ENCODE data around the gene NPAS4.
"Not testable (repeated sequence)": the region's sequence is repeated elsewhere in the genome, so short reads cannot be mapped to it uniquely, and the experiment has no call there.

NPAS4 gene

DNA sequence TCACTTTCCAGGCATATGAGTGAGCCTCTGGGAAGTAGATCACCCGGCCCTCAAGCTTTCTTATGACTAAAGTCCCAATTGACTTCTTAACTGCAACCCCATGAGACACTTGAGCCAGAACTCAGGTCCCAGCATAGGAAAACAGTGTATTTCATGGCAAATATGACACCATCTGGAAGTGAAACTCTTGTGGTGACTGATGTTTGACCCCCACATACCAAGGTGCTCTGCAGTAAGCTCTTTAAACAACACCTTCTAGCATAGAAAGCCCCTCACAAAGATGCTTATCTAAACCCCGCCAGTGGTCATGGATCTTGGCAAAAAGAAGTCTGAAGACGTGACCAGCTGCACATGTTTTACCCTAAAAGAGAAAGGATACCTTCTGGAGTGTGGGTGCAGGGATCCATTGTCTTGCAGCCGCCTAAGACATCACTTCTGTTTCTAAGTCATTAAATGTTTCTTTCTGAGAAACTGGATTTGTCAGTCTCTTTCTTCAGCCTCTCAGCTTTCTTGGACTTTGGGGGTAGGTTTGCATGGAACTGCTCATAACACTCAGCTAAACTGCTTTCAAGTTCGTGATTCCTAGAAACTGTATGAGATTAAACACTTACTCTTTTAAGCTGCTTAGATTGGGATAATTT, 38.4 kb downstream of the NPAS4 start:
- no peak for DNase-seq

DNA sequence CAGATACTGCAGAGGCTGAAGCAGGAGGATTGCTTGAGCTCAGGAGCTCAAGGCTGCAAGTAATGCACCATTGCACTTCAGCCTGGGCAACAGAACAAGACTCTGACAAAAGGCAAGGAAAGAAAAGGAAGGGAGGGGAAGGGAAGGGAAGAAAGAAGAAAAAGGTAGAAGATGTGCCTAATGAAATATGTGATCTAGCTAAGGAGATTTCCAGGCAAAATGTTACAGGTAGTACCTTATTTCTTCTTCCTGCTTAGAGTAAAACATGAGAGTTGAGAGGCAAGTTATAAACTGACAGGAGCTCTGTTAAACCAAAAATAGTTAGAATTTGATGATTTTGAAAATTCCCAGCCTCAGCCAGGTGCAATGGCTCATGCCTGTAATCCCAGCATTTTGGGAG, 41.2 kb downstream of the NPAS4 start:
- DNase-seq = no peak

DNA sequence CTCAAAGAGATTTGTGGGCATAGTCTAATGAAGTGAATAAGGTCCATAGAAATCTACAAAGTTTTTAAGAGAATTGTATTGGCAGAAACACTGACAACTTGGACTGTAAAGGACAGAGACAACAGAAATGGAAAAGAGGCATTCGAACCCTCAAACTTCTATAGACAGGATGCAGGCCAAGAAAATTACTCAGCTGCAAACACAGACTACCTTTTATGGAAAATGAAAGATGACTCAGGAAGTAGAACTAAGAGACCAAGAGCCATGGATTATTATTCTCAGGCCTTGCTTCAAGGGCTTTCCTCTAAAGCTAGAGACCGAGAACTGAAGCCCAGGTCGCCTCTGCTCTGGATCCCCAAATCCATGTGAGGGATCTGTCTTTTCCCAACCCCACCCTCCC, 42.1 kb downstream of the NPAS4 start:
- no peak for DNase-seq

DNA sequence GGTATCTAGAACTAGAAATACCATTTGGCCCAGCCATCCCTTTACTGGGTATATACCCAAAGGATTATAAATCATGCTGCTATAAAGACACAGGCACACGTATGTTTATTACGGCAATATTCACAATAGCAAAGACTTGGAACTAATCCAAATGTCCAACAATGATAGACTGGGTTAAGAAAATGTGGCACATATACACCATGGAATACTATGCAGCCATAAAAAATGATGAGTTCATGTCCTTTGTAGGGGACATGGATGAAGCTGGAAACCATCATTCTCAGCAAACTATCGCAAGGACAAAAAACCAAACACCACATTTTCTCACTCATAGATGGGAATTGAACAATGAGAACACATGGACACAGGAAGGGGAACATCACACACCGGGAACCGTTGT, 43.3 kb downstream of the NPAS4 start:
- DNase-seq = not testable (repeated sequence)

DNA sequence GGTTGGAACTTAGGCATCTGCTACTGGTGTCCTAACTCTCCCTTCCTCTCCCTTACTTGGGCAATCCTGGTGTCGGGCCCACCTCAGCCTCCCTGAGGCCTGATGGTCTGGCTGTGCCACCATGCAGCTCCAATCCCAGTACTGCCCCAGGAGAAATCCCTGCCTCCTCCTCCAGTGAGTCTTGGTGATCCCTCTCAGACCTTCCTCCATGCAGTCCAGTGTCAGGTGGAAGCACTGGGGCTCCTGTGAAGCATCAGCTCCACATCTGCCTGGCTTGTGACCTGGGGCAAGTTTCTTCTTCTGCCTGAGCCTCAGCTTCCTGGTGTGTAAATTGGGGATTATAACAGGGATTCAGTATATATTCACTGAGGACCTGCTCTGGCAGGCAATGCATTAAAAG, 44.1 kb downstream of the NPAS4 start:
- no peak for DNase-seq

DNA sequence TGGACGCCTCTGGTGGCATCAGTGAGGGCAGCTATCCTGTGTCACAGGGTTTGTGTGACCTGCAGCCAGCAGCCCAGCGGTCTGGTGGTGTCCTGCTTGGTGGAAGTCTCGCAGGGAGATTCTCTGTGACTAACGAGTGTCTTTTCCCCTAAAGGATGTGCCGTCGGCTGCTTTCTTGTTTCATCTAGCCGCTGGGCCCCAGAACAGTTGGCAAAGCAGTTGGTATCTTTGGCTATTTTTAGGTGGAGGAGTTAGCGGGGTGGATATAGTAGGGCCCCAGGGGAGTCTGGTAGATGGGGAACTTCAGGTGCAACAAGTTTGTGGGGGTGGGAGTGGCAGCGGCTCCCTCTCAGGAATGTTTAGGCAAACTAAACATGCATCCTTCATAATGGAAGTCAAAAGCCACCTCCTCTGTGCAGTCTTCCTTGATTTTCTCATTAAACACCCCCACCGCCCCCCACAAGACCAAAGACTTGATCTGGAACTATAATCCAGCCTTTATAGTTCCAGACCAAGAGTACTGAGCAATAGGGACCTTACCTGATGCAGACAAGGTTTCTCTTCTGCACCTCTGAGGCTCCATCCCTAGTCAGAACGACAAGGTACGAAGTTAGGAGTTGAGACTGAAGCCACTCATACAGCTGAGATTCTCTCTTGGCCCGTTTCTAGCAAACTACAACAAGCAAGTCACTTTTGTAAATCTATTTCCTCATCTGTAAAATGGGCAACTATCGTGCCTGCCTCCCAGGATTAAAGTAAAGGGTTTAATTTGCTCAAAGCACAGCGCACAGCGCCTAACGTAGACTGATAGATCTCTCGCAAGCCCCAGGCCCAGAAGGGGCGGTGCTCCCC, 44.8 kb downstream of the NPAS4 start:
- no peak for DNase-seq

DNA sequence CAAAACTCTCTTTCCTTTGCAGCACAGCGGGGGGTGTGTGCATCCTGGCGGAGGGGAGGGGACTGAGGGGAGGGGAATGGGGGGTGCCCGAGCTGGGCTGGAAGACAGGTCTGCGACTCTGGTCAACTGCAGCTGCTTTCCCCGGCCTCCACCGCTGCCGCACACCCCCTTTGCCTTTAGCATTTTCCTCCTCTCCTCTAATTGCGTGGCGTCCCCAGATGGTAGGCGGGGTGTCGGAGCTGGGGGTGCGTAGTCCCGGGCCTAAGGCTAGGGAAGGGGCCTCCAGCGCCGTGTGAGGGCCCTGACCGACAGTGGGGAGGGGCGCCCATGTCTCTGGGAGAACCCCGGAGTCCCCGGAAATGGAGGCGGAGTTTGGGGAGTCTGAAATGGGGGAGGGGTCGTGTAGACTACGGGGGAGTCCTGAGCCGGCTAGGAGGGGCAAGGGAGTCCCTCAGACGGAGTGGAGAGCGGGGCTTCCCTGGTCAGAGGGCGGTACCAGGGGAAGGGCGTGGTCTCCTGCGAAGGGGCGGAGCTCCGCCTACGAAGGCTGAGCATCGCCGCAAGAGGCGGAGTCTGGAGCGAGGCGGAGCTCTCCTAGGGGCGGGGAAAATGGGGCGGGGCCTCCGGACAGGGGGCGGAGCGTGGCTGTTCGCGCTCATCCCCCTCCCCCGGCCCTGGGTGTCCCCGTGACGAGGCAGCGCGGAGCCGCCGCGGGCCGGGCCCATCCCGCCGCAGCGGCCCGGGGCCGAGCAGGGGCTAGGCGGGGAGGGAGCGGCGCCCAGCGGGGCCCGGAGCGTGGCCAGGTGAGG, 45.6 kb downstream of the NPAS4 start, which contains the start of gene PELI3:
TSS of gene PELI3 (plus strand) at position 681 of the 809 bp plus-strand sequence. CDS start 1,224 bp downstream, outside the sequence.
- peak; percentile 95 to 97 for DNase-seq

DNA sequence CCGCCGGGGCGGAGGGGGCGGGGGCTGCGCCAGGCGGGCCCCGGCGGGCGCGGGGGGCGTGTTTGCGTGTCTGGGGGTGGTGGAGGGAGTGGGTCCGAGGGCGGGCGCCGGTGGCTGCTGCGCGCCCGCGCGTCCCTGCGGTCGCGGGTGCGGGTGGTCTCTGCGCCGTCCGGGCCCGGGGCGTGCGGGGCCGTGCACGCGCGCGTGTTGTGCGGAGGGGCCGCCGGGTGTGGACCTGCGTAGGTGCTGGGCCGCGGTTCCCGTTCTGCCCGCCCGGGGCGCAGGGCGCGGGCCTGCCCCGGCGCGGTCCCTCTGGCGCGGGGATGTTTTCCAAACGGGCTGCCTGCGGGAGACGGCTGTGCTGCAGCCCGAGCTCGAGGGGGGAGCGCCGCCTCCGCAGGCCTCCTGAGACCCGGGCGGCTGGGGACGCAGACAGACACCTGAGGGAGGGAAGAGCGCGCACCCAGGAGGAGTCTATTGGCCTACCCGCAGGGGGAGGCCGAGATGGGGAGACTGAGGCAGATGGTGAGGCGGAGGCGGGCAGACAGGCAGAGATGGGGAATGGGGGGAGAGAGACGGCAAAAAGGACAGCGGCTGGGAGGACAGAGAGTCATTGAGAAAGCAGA, 46.3 kb downstream of the NPAS4 start:
- DNase-seq = peak; percentile 52 to 55

DNA sequence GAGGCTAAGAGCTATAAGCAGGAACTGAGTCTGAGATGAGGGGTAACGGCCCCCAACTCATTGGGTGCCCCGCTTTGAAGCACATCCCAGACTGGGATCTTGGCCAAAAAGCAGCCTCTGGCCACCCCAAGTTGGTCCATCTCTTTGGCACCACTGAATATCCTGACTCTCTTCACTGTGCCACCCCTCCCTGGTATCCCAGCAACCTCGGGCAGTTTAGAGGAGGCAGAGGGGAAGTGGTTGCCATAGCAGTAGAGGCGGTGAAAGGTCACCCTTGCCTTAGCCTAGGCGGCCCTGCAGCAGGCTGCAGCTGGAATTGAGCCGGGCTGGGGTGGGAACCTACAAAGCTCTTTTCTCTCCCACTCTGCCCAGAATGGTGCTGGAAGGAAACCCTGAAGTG, 46.9 kb downstream of the NPAS4 start:
- DNase-seq = peak; percentile 30 to 52

DNA sequence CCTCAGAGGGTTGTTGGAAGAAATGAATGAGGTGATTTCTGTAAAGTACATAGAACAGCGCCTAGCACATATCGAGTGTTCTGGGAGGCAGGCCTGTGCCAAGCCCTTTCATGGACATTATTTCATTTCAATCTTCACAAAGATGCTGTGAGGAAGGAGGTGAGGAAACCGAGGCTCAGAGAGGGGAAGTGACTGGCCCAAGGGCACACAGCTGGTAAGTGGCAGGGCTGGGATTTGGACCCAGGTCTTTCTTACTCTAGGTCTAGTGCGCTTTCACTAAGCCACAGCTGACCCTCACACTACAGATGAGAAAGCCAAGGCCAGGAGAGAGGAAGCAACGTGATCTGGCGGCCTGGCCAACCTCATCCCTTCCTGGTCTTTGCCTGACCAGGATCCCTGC, 47.9 kb downstream of the NPAS4 start:
- no peak for DNase-seq

DNA sequence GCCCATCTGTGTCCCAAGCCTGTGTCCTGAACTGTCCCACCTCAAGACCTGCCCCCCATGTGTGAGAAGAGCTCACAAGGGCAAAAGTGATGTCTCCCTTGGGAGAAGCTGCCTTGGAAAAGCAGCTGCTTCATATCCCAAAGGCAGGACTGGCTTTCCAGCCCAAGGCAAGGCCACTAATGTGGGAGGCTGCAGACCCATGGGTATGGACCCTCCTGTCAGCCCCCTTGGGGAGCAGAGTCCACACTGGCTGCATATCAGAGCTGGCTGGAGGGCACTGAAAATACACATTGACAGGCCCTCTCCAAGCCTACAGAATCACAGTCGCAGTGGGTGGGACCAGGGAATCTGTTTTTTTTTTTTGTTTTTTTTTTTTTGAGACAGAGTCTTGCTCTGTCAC, 48.6 kb downstream of the NPAS4 start:
- DNase-seq = no peak

DNA sequence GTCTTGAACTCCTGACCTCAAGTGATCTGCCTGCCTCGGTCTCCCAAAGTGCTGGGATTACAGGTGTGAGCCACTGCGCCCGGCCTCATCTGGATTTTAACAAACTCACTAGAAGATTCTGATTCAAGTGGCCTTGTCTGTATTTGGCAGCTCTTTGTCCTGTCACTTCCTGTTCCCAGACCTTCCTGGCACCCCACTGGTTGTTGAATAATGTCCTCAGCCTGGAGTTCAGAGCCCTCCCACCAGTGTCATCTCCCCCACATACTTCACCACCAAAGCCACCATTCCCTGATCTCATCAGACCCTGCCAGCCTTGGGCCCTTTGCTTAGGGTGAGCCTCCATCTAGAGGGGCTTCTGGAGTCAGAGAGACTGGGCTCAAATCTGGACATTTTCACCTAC, 49.2 kb downstream of the NPAS4 start:
- no peak for DNase-seq

DNA sequence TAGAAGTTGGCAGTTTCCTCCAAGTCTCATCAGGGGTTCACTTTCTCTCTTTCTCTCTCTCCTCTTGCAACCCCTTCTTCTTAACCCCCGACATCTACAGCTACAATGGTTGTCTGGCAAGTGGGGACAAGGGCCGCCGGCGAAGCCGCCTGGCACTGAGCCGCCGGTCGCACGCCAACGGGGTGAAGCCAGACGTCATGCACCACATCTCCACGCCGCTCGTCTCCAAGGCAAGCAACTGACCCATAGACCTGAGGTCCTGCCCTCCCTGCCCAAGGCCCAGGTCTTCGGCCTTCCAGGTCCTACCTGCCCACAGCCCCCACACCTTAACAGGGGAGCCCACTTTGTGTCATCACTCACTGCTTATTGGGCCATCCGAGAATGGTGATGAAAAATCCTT, 50.3 kb downstream of the NPAS4 start:
- DNase-seq = no peak

DNA sequence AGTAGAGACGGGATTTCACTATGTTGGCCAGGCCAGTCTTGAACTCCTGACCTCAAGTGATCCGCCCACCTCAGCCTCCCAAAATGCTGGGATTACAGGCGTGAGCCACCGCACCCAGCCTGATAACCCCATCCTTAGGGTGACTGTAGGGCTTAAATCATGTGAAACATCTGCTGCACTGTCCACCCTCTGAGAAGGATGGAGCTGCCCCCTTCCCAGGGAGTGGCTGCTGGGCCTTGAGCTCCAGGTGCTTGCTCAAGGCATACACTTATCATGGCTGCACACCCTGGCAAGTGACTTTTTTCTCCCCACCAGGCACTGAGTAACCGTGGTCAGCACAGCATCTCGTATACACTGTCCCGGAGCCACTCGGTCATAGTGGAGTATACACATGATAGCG, 51.2 kb downstream of the NPAS4 start:
- no peak for DNase-seq

DNA sequence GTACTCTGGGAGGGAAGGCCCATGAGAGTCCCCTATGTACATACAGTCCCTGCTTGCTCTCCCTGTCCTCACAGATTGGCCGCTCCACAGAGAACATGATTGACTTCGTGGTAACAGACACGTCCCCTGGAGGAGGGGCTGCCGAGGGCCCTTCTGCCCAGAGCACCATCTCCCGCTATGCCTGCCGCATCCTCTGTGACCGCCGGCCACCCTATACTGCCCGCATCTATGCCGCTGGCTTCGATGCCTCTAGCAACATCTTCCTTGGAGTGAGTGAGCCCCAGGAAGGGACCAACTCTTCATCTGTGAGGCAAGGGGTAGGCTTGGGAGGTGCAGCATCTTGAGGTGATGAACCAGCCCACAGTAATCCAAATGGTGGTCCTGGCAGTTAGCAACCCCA, 52.3 kb downstream of the NPAS4 start:
- no peak for DNase-seq

DNA sequence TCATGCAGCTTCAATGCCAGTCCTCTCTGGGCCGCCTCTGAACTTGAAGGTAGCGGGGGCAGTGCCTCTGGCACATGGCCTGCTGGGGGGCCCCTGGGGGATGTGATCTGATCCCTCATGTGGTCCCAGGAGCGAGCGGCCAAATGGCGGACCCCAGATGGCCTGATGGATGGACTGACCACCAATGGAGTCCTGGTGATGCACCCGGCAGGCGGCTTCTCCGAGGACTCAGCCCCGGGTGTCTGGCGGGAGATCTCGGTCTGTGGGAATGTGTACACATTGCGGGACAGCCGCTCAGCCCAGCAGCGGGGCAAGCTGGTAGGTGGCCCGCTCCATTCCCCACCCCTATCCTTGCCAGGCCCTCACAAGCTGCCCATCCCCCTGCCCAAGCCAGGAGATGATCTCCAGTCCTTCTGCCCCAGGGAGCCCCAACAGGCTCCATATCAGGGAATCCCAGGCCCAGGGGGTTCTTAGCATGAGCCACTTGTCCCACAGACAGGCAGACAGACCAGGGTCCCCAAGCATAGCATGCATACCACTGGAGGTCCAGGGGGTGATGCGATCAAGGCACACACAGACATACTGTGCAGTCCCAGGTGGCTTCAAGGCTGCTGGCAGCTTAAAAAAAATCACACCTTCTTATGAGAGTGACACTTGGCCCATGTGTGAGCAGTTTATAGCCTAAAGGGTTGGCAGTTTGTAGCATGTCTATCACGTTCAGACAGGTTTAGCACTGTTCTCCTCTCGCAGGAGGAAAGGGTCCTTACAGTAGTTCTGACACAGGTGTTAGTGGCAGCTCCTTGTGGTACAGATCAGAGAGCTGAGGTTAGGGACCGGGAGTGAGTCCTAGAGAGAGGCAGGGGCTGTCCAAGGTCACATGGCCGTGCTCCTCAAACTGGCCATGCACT, 53.0 kb downstream of the NPAS4 start:
- DNase-seq = no peak

DNA sequence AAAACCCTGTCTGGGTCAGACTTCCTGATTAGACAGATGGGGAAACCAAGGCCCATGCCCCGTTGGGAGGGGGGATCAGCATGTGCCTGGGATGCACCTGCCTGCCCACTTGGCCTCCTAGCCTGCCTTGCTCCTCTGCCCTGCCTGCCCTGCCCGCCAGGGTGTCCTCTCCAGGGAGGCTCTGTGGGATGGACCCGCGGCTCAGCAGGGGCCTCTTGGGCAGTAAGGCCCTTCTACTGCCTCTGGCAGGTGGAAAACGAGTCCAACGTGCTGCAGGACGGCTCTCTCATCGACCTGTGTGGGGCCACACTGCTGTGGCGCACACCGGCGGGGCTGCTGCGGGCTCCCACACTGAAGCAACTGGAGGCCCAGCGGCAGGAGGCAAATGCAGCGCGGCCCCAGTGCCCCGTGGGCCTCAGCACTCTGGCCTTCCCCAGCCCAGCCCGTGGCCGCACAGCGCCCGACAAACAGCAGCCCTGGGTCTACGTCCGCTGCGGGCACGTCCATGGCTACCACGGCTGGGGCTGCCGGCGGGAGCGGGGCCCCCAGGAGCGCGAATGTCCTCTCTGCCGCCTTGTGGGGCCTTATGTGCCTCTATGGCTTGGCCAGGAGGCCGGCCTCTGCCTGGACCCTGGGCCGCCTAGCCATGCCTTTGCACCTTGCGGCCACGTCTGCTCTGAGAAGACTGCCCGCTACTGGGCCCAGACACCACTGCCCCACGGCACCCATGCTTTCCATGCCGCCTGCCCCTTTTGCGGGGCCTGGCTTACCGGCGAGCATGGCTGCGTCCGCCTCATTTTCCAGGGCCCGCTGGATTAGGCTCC, 54.7 kb downstream of the NPAS4 start:
- DNase-seq = no peak

Measured in CD4-positive, alpha-beta T cell treated with Interleukin-1 beta for 1 hour (primary cell).